SK-N-SH (cell line): ENCODE results near the gene HHAT. TPM values are rescaled to one million over a fixed set of nuclear protein-coding genes. Genes with fewer than 3 reads are reported as not detected.
A peak's percentile ranks its signal among the peaks of the same experiment; 100 is the strongest.

ENCODE experiments used
- CTCF ChIA-PET: fragments of 300-600, 350-600 bp; formaldehyde crosslinking; extraction: SDS; loops from one replicate; lab custom pipeline; 2021; lab: Yijun Ruan, JAX
- POLR2A ChIA-PET: fragments of 350-600 bp; sonication (Branson Sonifier 250); formaldehyde crosslinking; extraction: SDS; loops from one replicate; lab custom pipeline; 2020; ENCODE audit warnings: antibody characterized with exemption, inconsistent platforms; lab: Yijun Ruan, JAX
- DNase-seq: peaks from one replicate; pipeline ENCODE4 v3.0.0; 2012
- H2AFZ ChIP-seq: fragments of 200-600 bp; sonication (generic); 2 replicates; pipeline ENCODE4 v1.8.1; 2016; ENCODE audit warnings: antibody characterized with exemption, mild to moderate bottlenecking, low read depth
- H3F3A ChIP-seq: fragments of 200-600 bp; sonication (generic); replicated peaks from 2 replicates; pipeline ENCODE3; 2016; ENCODE audit warnings: antibody characterized with exemption, mild to moderate bottlenecking; ENCODE audit not compliant: insufficient read depth
- H3K27ac ChIP-seq, 2 experiments: fragments of 200-500 bp in 1 of 2; fragments of 200-600 bp in 1 of 2; sonication (Bioruptor generic) in 1 of 2; sonication (generic), shearing (Covaris generic) in 1 of 2; 2 replicates each; pipeline versions ENCODE4 v1.5.1 to v1.6.1; 2014 to 2016; ENCODE audit warnings: low read depth in 2 of 2, inconsistent platforms in 1 of 2, low read length in 1 of 2, mild to moderate bottlenecking in 1 of 2, mixed read lengths in 1 of 2
- H3K27me3 ChIP-seq: fragments of 200-600 bp; sonication (generic), shearing (Covaris generic); 2 replicates; pipeline ENCODE4 v1.6.1; 2016; ENCODE audit warnings: mixed run types; ENCODE audit not compliant: insufficient read depth
- H3K36me3 ChIP-seq, 2 experiments: fragments of 200-500 bp in 1 of 2; fragments of 200-600 bp in 1 of 2; sonication (Bioruptor generic) in 1 of 2; sonication (generic) in 1 of 2; replicated peaks in 1 of 2; 2 replicates each; pipeline versions ENCODE3 to v1.5.1; 2014 to 2016; ENCODE audit warnings: low read length in 1 of 2, mild to moderate bottlenecking in 1 of 2; ENCODE audit not compliant: insufficient read depth in 2 of 2, control insufficient read depth in 1 of 2
- H3K4me1 ChIP-seq, 2 experiments: fragments of 200-500 bp in 1 of 2; fragments of 200-600 bp in 1 of 2; sonication (Bioruptor generic) in 1 of 2; sonication (generic), shearing (Covaris generic) in 1 of 2; 2 replicates each; pipeline versions ENCODE4 v1.5.1 to v1.6.1; 2014 to 2016; ENCODE audit warnings: low read depth in 1 of 2, low read length in 1 of 2, mixed run types in 1 of 2; ENCODE audit not compliant: insufficient read depth in 2 of 2, control insufficient read depth in 1 of 2
- H3K4me2 ChIP-seq: fragments of 200-600 bp; sonication (generic), shearing (Covaris generic); 2 replicates; pipeline ENCODE4 v1.6.1; 2017; ENCODE audit warnings: mixed run types
- H3K4me3 ChIP-seq, 2 experiments: fragments of 200-500 bp in 1 of 2; fragments of 200-600 bp in 1 of 2; sonication (Bioruptor generic) in 1 of 2; sonication (generic), shearing (Covaris generic) in 1 of 2; 2 replicates each; pipeline versions ENCODE4 v1.5.1 to v1.8.1; 2014 to 2016; ENCODE audit warnings: low read depth in 2 of 2, inconsistent platforms in 1 of 2, low read length in 1 of 2, mild to moderate bottlenecking in 1 of 2, mixed read lengths in 1 of 2, moderate library complexity in 1 of 2
- H3K79me2 ChIP-seq: fragments of 200-600 bp; sonication (generic); 2 replicates; pipeline ENCODE4 v1.8.1; 2017; ENCODE audit warnings: mild to moderate bottlenecking; ENCODE audit not compliant: insufficient read depth
- H3K9ac ChIP-seq: fragments of 200-600 bp; sonication (generic); 2 replicates; pipeline ENCODE4 v1.6.1; 2017; ENCODE audit warnings: mixed run types
- H3K9me2 ChIP-seq: fragments of 200-600 bp; sonication (generic); 2 replicates; pipeline ENCODE4 v1.6.1; 2017; ENCODE audit warnings: mixed run types
- H3K9me3 ChIP-seq: fragments of 200-600 bp; sonication (generic); 2 replicates; pipeline ENCODE4 v1.6.1; 2017; ENCODE audit warnings: mixed run types, mild to moderate bottlenecking, moderate library complexity
- H4K20me1 ChIP-seq: fragments of 200-600 bp; sonication (generic); 2 replicates; pipeline ENCODE4 v1.6.1; 2017; ENCODE audit warnings: mild to moderate bottlenecking, mixed run types; ENCODE audit not compliant: insufficient read depth
- EP300 ChIP-seq, 2 experiments: IDR thresholded peaks; 2 replicates each; pipeline versions ENCODE4 v1.4.0 to v1.6.1; 2012; ENCODE audit warnings: borderline replicate concordance in 1 of 2, low read depth in 1 of 2, low read length in 1 of 2
- EZH2phosphoT487 ChIP-seq: fragments of 200-600 bp; sonication (generic); IDR thresholded peaks from 2 replicates; pipeline ENCODE4 v1.6.1; 2017; ENCODE audit warnings: low read depth, mixed run types, mild to moderate bottlenecking, antibody characterized with exemption, moderate library complexity, borderline replicate concordance
- FOSL2 ChIP-seq: IDR thresholded peaks from 2 replicates; pipeline ENCODE4 v1.4.0; 2012; ENCODE audit warnings: low read depth, mild to moderate bottlenecking, moderate library complexity, borderline replicate concordance
- FOXJ3 ChIP-seq: sonication (generic); formaldehyde crosslinking; IDR thresholded peaks from 2 replicates; pipeline ENCODE4 v1.5.1; 2020; ENCODE audit warnings: mild to moderate bottlenecking, missing genetic modification reagents
- FOXM1 ChIP-seq: IDR thresholded peaks from 2 replicates; pipeline ENCODE4 v1.4.0; 2012; ENCODE audit warnings: low read depth, mild to moderate bottlenecking
- GABPA ChIP-seq: IDR thresholded peaks from 2 replicates; pipeline ENCODE4 v1.4.0; 2012; ENCODE audit warnings: low read depth, mild to moderate bottlenecking
- GATA2 ChIP-seq: sonication (generic); formaldehyde crosslinking; IDR thresholded peaks from 2 replicates; pipeline ENCODE4 v1.5.0; 2020; ENCODE audit warnings: mild to moderate bottlenecking, missing genetic modification reagents
- IRF3 ChIP-seq: fragments of 150-350 bp; IDR thresholded peaks from 2 replicates; pipeline ENCODE4 v1.6.1; 2016; ENCODE audit warnings: mild to moderate bottlenecking, low read depth, low read length
- MXI1 ChIP-seq: IDR thresholded peaks from 2 replicates; pipeline ENCODE4 v1.6.1; 2012; ENCODE audit warnings: mild to moderate bottlenecking, low read depth, low read length, improper control_type of control experiment
- NFIC ChIP-seq: IDR thresholded peaks from 2 replicates; pipeline ENCODE4 v1.4.0; 2012; ENCODE audit warnings: borderline replicate concordance
- RAD21 ChIP-seq: IDR thresholded peaks from 2 replicates; pipeline ENCODE4 v1.6.1; 2012; ENCODE audit warnings: mild to moderate bottlenecking, low read length
- RCOR1 ChIP-seq: fragments of 150-350 bp; IDR thresholded peaks from 2 replicates; pipeline ENCODE4 v1.6.1; 2017; ENCODE audit warnings: antibody characterized with exemption, low read length
- REST ChIP-seq: IDR thresholded peaks from 2 replicates; pipeline ENCODE4 v1.6.1; 2012; ENCODE audit warnings: mild to moderate bottlenecking, low read depth, low read length, moderate library complexity
- SMC3 ChIP-seq: IDR thresholded peaks from 2 replicates; pipeline ENCODE4 v1.6.1; 2012; ENCODE audit warnings: low read depth, low read length, improper control_type of control experiment
- TAF1 ChIP-seq: IDR thresholded peaks from 2 replicates; pipeline ENCODE4 v1.6.1; 2012; ENCODE audit warnings: low read depth, mild to moderate bottlenecking, low read length, moderate library complexity, borderline replicate concordance
- TCF12 ChIP-seq: IDR thresholded peaks from 2 replicates; pipeline ENCODE4 v1.4.0; 2012
- USF1 ChIP-seq: IDR thresholded peaks from 2 replicates; pipeline ENCODE4 v1.4.0; 2012; ENCODE audit warnings: low read depth, borderline replicate concordance
- YY1 ChIP-seq: IDR thresholded peaks from 2 replicates; pipeline ENCODE4 v1.4.0; 2012; ENCODE audit warnings: low read depth, mild to moderate bottlenecking
- ZBTB33 ChIP-seq: IDR thresholded peaks from 2 replicates; pipeline ENCODE4 v1.4.0; 2012; ENCODE audit warnings: low read depth, borderline replicate concordance
- WGBS: methylation state at CpG from one replicate; pipeline ENCODE4 v1.1.6; 2017; ENCODE audit warnings: low lambda C conversion rate; 5-methylcytosine and 5-hydroxymethylcytosine counted together
- polyA plus RNA-seq, 3 experiments: library from polyadenylated mRNA; depleted of rRNA; stranded (reverse); fragments of >200 nt; gene quantifications; 2 replicates each; pipeline ENCODE4 v1.2.3, GENCODE V29; 2012

HHAT gene
- polyA plus RNA-seq, 1 of the 3 experiments (the other 2 are of a cell fraction), result 8.1 TPM

- TF ChIP-seq FOXM1 (no peak), GABPA (no peak), TAF1 (no peak), SMC3 (no peak), YY1 (no peak; the same call in 1 of the 2 replicates), FOXJ3 (CRISPR knock-in tag) (no peak), GATA2 (no peak), FOSL2 (peak; percentile 90), IRF3 (no peak), NFIC (peak; percentile 63)
Measured at GRCh38 chr1:210464519-210465039, 135.9 kb downstream of the HHAT start (continued).

- CTCF ChIA-PET, result interaction anchor here (0.6 kb wide), 1 partner anchor 669 kb away, joined by 3 read pairs; no protein-coding TSS in a partner anchor
- no peaks in the 10 kb centered on the region for H3K27me3 ChIP-seq
- peak overlapping the region; percentile 17 to 58; a peak in 3 of 4 replicates for H3K27ac ChIP-seq
- no peaks in the 10 kb centered on the region for H3K36me3 ChIP-seq
- DNase-seq, result no peak
- no peaks in the 10 kb centered on the region for H3K9me2 ChIP-seq
- no peak overlapping the region for H3K9ac ChIP-seq
- peak overlapping the region; percentile 15; the same call in 1 of the 2 replicates for H3K4me2 ChIP-seq
- no peaks in the 10 kb centered on the region for H3K79me2 ChIP-seq
- H2AFZ ChIP-seq, result no peak overlapping the region
- 88% methylated on average over 3 of the region's 3 CpGs for WGBS
- peaks cover 0 to 34% of the 10 kb centered on the region in 2 experiments; a peak in 2 of 4 replicates for H3K4me1 ChIP-seq
- H3K9me3 ChIP-seq, result no peaks in the 10 kb centered on the region
- H3F3A ChIP-seq, result no peaks in the 10 kb centered on the region
- no peak overlapping the region for H3K4me3 ChIP-seq
- H4K20me1 ChIP-seq, result no peaks in the 10 kb centered on the region
- no peak for TF ChIP-seq FOSL2
- no peak for TF ChIP-seq REST
- no peak for TF ChIP-seq NFIC
- no peak for TF ChIP-seq TCF12
- TF ChIP-seq MXI1, result no peak
- TF ChIP-seq USF1, result no peak
- no peak for TF ChIP-seq EP300 (IDR thresholded peaks at IDR 0.05; ENCODE audit: borderline replicate concordance in 1 of 2, low read depth in 1 of 2, low read length in 1 of 2)
- no peak for TF ChIP-seq RAD21
- no peak for TF ChIP-seq ZBTB33
- TF ChIP-seq RCOR1, result no peak
- TF ChIP-seq EZH2phosphoT487, result no peak
- no peak for TF ChIP-seq SMC3
- POLR2A ChIA-PET, result no interaction called here
Measured at GRCh38 chr1:210465150-210465549, 136.4 kb downstream of the HHAT start.
